ENCODE data around the gene F9.
"Not testable (repeated sequence)": the region's sequence is repeated elsewhere in the genome, so short reads cannot be mapped to it uniquely, and the experiment has no call there.

F9 gene

DNA sequence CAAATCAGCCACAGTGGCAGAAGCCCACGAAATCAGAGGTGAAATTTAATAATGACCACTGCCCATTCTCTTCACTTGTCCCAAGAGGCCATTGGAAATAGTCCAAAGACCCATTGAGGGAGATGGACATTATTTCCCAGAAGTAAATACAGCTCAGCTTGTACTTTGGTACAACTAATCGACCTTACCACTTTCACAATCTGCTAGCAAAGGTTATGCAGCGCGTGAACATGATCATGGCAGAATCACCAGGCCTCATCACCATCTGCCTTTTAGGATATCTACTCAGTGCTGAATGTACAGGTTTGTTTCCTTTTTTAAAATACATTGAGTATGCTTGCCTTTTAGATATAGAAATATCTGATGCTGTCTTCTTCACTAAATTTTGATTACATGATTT, at the start of gene F9:
Gene F9, plus strand, starts transcription at position 190 of the 400 bp plus-strand sequence. Its CDS starts 26 bp downstream, at position 216.
- TF ChIP-seq, protein P1, sequence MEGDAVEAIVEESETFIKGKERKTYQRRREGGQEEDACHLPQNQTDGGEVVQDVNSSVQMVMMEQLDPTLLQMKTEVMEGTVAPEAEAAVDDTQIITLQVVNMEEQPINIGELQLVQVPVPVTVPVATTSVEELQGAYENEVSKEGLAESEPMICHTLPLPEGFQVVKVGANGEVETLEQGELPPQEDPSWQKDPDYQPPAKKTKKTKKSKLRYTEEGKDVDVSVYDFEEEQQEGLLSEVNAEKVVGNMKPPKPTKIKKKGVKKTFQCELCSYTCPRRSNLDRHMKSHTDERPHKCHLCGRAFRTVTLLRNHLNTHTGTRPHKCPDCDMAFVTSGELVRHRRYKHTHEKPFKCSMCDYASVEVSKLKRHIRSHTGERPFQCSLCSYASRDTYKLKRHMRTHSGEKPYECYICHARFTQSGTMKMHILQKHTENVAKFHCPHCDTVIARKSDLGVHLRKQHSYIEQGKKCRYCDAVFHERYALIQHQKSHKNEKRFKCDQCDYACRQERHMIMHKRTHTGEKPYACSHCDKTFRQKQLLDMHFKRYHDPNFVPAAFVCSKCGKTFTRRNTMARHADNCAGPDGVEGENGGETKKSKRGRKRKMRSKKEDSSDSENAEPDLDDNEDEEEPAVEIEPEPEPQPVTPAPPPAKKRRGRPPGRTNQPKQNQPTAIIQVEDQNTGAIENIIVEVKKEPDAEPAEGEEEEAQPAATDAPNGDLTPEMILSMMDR (IDR thresholded peaks at IDR 0.05; ENCODE audit: extremely low read depth, missing control alignments) = no peak
- no peak for DNase-seq (ENCODE audit: low spot score)

DNA sequence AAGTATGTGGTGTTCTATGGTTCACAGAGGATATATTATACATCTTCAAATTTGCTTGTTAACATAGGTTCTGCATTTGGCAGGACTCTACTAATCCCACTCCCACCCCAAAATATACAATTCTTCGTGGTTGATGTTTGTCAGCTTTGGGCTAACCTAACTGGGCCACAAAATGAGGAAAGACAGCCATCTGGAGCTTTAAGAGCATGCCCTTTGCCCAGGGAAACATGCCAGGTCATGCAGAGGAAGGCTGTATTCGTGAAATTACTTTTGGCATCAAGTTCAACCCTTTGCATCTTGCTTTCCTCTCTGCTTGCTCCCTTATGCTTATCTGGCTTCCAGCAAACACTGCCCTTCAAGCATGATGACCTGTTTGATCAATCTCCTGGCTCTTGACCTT, 46.8 kb upstream of the F9 start:
- DNase-seq (ENCODE audit: low spot score) = no peak
- TF ChIP-seq, protein P1 (IDR thresholded peaks at IDR 0.05; ENCODE audit: extremely low read depth, missing control alignments) = no peak

DNA sequence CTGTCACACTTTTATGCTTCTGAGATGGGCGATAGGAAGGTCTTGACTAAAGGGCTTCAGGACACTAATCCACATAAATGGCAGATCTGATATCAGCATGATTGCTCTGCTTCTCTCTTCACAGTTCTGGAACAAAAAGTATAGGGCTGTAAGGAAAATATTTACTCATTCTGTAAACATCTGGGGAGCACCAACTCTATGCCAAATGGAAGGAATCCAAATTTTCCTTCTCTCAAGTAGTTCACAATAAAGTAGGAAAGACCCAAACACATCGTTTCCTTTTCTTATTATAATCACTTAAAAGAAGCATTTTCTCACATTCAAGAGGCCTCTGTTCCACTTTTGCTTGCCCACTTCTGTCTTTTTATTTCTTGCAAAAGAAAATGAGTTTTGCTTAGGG, 45.9 kb upstream of the F9 start:
- no peak for DNase-seq (ENCODE audit: low spot score)
- TF ChIP-seq, protein P1 (IDR thresholded peaks at IDR 0.05; ENCODE audit: extremely low read depth, missing control alignments) = no peak

DNA sequence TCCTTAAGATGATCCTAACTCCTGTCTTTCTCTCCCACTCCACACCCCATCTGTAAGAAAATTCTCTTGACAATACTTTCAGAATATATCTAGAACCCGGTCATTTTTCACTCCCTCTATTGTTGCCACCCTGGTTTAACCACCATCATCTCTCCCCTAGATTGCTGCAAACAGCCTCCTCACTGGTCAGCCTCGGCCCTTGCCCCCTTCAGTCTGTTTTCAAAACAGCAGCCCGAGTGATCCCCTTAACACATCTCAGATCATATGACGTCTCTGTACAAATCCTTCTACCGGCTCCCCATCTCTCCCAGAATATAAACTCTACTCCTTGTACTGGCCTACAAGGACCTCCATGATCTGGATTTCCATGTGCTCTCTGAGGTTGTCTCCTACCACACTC, 35.2 kb upstream of the F9 start:
- TF ChIP-seq, protein P1 (IDR thresholded peaks at IDR 0.05; ENCODE audit: extremely low read depth, missing control alignments) = no peak
- DNase-seq (ENCODE audit: low spot score) = no peak

DNA sequence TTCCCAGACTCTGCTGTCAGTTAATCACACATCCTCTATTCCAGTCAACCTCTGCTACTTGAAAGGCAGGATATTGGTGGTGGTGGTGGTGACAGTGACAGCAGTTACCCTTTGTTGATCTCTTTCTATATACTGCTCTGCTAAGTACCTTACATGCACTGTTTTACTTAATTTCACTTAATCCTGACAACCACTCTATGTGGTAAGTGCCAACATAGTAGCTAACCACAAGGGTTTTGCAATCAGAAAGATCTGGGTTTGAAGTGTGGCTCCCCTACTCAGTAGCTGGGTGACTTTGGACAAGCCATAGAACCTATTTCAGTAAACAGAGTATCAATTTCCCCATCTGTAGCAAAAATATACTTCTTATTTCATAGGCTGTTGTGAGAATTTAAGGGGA, 24.2 kb upstream of the F9 start:
- no peak for DNase-seq (ENCODE audit: low spot score)
- TF ChIP-seq, protein P1 (IDR thresholded peaks at IDR 0.05; ENCODE audit: extremely low read depth, missing control alignments) = no peak

DNA sequence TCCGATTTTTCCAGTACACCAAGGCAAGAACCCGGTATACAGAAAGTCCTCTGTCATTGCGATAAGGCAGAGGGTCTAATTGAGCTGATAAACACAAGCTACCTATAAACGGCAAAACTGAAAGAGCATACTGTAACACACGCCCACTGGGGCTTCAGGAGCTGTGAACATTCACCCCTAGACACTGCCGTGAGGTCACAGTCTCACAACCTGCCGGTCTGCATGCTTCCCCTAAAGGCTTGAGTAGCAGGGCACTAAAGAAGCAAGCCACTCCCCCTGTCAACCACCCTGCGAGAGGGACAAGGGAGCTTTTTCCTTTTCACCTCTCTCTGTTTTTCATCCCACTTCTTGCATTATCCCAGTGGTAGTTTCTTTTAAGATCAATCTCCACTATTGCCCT, 22.4 kb upstream of the F9 start:
- DNase-seq (ENCODE audit: low spot score) = no peak
- TF ChIP-seq, protein P1 (IDR thresholded peaks at IDR 0.05; ENCODE audit: extremely low read depth, missing control alignments) = no peak

DNA sequence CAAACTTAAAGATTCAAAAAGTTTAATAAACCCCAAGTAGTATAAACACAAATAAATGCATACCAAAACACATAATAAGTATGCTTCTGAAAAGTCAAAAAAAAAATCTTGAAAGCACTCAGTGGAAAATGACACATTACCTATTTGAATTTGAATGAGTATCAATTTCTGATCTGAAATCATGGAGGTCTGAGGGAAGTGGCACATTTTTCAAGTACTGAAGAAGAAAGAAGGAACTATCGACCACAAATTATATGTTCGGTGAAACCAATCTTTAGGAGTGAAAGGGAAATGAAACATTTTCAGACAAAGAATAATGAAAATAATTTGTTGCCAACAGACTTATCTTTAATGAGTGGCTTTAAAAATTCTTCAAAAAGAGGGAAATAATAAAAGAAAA, 12.1 kb upstream of the F9 start:
- TF ChIP-seq, protein P1 (IDR thresholded peaks at IDR 0.05; ENCODE audit: extremely low read depth, missing control alignments) = no peak
- no peak for DNase-seq (ENCODE audit: low spot score)

DNA sequence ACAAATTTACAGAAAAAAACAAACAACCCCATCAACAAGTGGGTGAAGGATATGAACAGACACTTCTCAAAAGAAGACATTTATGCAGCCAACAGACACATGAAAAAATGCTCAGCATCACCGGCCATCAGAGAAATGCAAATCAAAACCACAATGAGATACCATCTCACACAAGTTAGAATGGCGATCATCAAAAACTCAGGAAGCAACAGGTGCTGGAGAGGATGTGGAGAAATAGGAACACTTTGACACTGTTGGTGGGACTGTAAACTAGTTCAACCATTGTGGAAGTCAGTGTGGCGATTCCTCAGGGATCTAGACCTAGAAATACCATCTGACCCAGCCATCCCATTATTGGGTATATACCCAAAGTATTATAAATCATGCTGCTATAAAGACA, 1.7 kb upstream of the F9 start:
- DNase-seq (ENCODE audit: low spot score) = not testable (repeated sequence)

Data from GM20000 (cell line).